Omental fat pad (tissue), 4 donors: ENCODE measurements around the gene AGPS. TPM values are rescaled to one million over a fixed set of nuclear protein-coding genes. Genes with fewer than 3 reads are reported as not detected.

Source experiments
- ATAC-seq: fragments of 150-250 bp; one replicate; pipeline ENCODE4 v1.9.1; 2016; ENCODE audit warnings: mild to moderate bottlenecking, moderate library complexity; ENCODE audit not compliant: low FRiP score
- DNase-seq: peaks from one replicate; pipeline ENCODE4 v3.0.0-alpha.2; 2019; ENCODE audit warnings: low spot score
- CTCF ChIP-seq, 3 donors: fragments of 450-650 bp; IDR thresholded peaks; one replicate each; pipeline ENCODE4 v1.5.1; 2016 to 2017; ENCODE audit warnings: antibody characterized with exemption in 3 of 3, mild to moderate bottlenecking in 3 of 3, moderate library complexity in 2 of 3
- total RNA-seq, 4 donors: library from RNA; depleted of rRNA; stranded (reverse); fragments of >200 nt; gene quantifications; one replicate each; pipeline ENCODE4 v1.1.0, GENCODE V29; 2016

The AGPS gene
- total RNA-seq, 4 donors from 2014 or later, result 21.6 to 33.0 (median 29.0) TPM

- ATAC-seq, result no peak
- no peak for TF ChIP-seq CTCF (IDR thresholded peaks at IDR 0.05)
- DNase-seq, result no peak
Observed at GRCh38 chr2:177574356-177574755, 181.8 kb downstream of the AGPS start.

- no peak for DNase-seq
- TF ChIP-seq CTCF (IDR thresholded peaks at IDR 0.05), result no peak
- ATAC-seq, result no peak
Observed at GRCh38 chr2:177575358-177575757, 182.8 kb downstream of the AGPS start.

- TF ChIP-seq CTCF (IDR thresholded peaks at IDR 0.05), result no peak
- ATAC-seq, result no peak
- DNase-seq, result no peak
Observed at GRCh38 chr2:177577075-177577474, 184.5 kb downstream of the AGPS start.

GRCh38 chr2:177578454-177578853, 185.9 kb downstream of the AGPS start:
- no peak for TF ChIP-seq CTCF (IDR thresholded peaks at IDR 0.05)
- DNase-seq, result no peak
- ATAC-seq, result no peak

GRCh38 chr2:177579486-177580036, 187.0 kb downstream of the AGPS start:
- DNase-seq, result no peak
- TF ChIP-seq CTCF (IDR thresholded peaks at IDR 0.05), result no peak
- no peak for ATAC-seq

GRCh38 chr2:177582000-177582399, 189.4 kb downstream of the AGPS start:
- no peak for ATAC-seq
- no peak for TF ChIP-seq CTCF (IDR thresholded peaks at IDR 0.05)
- no peak for DNase-seq

- no peak for ATAC-seq
- TF ChIP-seq CTCF (IDR thresholded peaks at IDR 0.05), result no peak
Observed at GRCh38 chr2:177584030-177584692, 191.6 kb downstream of the AGPS start.

More at GRCh38 chr2:177584030-177584692, 191.6 kb downstream of the AGPS start:
- DNase-seq, result no peak
